Esophagus muscularis mucosa (tissue), 4 donors: ENCODE data around the gene CYP39A1.

ENCODE experiments used
- CTCF ChIP-seq, 3 experiments: fragments of 200-600 bp in 2 of 3; fragments of 450-650 bp in 1 of 3; sonication (generic) in 2 of 3; IDR thresholded peaks; one replicate each; pipeline ENCODE4 v1.5.1; 2017 to 2019; ENCODE audit warnings: antibody characterized with exemption in 3 of 3, mild to moderate bottlenecking in 2 of 3, moderate library complexity in 1 of 3
- EP300 ChIP-seq: sonication (generic); formaldehyde crosslinking; IDR thresholded peaks from one replicate; pipeline ENCODE4 v1.6.1; 2017; ENCODE audit warnings: antibody characterized with exemption
- POLR2A ChIP-seq: fragments of 450-650 bp; IDR thresholded peaks from one replicate; pipeline ENCODE4 v1.6.1; 2017; ENCODE audit warnings: antibody characterized with exemption, moderate library complexity, mild to moderate bottlenecking, low read depth
- POLR2AphosphoS5 ChIP-seq, 2 donors: sonication (generic); formaldehyde crosslinking; IDR thresholded peaks; one replicate each; pipeline ENCODE4 v1.6.1; 2017; ENCODE audit warnings: antibody characterized with exemption in 2 of 2

GRCh38 chr6:46510651-46511050 is 142.0 kb downstream of the CYP39A1 start:
- TF ChIP-seq CTCF (IDR thresholded peaks at IDR 0.05), result no peak
- peak in 1 of 2 donors; percentile 6 for TF ChIP-seq POLR2AphosphoS5 (IDR thresholded peaks at IDR 0.05)
- TF ChIP-seq EP300, result no peak
- TF ChIP-seq POLR2A, result no peak
